GM21529 (cell line): ENCODE measurements around the gene LMO1.

Source experiments
- ATAC-seq: cut with Tn5 transposase; IDR thresholded peaks from one replicate; pipeline ENCODE4 v1.9.1; 2021; ENCODE audit not compliant: unreplicated experiment

The LMO1 gene

DNA sequence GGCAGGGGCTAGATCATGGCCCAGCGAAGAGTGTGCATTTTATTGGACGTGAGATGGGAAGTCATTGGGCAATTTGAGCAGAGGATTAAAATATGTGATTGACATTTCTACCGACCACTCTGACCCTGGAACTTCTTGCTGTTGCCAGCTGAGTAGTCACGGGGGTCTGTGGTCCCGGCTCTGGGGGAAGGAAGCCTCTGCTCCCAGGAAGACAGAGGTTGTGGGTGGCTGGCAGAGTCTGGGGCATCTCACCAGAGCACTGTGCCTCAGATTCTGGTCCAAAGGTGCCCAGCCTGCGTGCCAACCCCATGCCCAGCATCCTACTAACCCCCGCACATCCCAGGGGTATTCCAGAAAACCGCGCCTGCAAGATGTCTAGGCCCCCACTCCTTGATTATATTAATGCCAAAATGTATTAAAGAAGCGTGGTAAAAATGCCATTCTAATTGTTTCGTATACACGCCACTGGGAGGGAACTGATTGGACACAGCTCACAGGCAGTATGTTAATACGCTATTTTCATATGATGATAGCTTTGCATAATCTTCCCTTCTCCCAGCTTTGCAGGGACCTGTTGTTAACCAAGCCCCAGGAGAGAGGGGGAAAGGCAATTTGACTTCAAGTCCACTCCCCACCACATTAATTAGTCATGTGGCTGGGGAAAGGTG is 25.3 kb upstream of the LMO1 start:
- no peak for ATAC-seq

DNA sequence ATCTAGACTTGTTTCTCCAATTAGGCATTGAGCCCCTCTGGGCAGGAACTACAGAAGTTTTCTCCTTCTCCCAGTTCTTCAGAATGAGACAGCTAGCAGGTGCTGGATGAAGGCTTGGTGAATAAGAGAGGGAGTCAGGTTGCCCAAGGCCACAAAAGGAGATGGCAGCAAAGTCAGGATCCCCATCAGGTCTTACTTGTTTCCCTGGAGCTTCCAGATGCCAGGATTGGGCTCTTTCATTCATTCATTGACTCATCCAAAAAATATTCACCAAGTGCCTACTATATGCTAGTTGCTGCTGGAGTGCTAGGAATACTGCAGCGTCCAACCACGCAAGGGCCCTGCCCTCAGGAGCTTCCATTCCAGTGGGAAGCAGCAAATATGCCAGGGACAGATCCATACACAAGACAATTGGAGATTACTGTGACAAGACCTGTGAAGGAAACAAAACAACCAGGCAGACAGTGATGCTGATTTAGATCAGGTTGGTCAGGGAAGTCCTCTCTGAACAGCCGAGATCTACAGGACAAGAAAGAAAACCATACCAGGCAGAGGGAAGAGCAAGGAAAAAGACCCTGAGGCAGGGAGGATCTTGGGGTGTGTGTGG is 24.6 kb upstream of the LMO1 start:
- no peak for ATAC-seq

DNA sequence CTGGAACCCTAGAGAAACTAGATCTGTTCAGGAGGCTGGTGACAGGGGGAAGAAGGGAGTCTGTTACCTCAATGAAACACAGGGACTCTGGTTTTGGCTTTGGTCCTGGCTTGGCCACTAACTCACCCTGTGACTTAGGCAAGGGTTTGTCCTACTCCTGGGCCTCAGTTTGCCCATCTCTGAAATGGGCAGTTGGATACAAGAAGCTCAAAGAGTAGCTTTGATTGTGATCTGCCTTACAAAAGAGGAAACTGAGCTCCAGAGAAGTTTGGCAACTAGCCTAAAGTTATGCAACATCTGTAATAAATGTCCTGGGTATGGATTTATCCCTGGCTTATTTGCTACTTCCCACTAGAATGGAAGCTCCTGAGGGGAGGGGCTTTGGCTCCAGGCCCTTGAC is 24.0 kb upstream of the LMO1 start:
- no peak for ATAC-seq

DNA sequence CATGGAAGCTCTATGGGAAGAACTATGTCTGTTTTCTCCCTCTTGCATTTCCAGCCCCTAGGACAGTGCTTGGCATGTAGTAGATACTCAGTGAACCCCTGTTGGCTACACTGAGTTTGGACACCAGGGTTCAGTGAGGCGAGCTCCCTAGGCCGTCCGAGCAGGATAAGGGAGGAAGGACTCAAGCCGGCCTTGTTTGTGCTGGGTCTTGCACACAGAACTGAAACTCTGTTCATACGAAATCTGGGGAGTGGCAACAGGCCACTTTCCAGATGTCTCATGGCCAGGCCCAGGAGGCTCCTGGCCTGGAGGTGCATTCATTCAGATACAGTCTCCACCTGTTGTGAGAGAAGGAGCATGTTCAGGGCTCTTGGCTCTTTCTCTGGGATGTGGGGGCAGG is 23.6 kb upstream of the LMO1 start:
- ATAC-seq: no peak

DNA sequence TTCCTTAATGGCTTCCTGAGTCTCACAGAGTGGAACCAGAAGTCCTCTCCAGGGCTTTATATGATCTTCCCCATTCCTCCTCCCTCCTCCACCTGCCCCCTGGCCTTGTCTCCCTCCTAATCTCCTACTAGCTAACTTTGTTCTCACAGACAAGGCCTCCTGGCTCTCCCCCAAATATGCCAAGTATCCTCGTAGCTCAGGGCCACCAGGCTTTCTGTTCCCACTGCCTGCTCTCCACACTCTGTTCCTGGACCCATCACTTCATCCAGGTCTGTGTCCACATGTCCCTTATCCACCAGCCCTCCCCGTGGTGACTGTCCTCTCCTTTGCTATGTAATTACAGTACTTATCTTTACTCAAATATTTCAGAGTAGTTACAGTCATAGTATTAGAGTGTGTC is 23.2 kb upstream of the LMO1 start:
- ATAC-seq: no peak

DNA sequence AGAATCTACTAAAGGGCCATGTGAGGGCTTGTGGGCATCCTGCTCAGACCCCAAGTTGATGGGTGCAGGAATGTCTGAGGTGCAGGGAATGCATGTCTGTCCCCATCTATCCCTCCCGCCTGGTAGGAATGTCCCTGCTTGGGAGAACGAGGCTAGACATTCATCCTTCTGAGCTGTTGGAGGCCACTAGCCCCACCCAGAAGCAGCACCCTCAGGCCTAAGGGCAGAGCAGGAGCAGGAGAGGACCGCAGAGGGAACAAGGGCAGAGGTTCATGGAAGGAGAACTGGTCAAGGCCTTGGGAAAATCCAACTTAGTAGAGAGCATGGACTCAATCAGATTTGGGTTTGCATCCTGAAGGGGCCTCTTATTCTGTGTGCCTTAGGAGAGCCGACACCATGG is 22.1 kb upstream of the LMO1 start:
- no peak for ATAC-seq

DNA sequence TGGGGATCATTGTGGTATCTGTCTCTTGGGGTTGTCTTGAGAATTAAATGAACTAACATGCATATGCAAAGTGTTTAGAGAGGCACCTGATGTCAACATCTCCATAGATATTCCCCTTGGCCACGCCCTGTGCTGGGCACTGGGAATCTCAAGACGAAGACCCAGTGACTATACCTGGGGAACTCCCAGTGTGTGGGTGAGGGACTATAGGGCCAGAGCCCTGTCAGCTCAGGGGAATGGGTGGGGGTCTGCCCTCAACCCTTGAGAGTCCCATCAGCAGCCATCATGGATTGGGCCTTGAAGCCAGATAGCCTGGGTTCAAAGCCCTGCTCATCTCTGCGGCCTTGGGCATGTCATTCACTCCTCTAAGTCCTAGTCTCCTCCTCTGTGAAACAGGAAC is 21.6 kb upstream of the LMO1 start:
- no peak for ATAC-seq

DNA sequence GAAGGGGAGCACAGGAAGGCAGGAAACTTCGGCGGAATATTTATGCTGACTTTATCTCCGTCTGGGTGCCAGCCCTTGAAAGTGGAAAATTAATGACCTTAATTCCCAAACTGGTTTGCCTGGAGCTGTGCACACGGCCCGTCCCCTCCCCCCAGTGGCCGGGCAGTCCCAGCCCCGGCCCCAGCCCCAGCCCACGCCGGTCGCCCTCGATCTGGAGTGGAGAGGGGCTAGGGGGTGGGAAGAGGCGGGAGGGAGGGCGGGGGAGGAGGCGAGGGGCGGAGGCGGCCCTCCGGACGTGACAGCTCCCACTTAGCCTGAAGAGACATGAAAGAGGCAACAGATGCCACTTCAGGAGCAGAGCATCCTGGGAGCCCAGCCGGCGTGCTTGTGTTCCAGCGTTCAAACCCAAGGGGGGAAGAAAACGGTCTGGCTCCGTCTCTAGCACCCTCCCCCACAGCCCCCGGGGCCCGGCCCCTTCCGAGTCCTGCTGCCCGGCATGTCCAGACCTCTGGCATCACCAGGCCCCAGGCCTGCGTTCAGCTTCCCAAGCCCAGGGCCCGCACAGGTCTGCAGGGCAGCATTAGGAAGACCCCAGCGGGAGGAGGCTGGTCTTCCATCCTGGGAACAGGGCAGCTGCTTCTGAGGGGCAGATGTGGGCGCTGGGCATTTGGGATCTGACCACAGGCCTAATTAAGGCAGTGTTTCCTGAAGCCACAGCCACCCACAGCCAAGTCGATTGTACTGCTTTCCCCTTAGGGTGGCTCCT is 20.0 kb upstream of the LMO1 start:
- ATAC-seq: no peak

DNA sequence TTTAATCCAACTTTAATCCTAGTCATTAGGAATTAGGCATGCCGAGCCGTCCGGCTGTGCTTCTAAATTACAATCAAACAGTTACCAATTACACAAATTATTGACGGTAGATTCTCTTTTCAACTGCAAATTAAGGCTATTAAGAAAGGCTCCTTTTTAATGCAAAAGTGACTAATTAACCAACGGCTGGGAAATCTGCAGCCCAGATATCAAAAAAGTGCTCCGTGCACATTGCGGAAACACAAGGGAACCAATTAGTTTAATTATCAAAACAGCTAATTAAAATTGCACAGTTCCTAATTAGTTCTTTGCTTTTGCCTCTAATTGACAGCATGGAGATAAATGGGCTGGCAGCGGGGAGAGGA is 19.4 kb upstream of the LMO1 start:
- ATAC-seq: no peak

DNA sequence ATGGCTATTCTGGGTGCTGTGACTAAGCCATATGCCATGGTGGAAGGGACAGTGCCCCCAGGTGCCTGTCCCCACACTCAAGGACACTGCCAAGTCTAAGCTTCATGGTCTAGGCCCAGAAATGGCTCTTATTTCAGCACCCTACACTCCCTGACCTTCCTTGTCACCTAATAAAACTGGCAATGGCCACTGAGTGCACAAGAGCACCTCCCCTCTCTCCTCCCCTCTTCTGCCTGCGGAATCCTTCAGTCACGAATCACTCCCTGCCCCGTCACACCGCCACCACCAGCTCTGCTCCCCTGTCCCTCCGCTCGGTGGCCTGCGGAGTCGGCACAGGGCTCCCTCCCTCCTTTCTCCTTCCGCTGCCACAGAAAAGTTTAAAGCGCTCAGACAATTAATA is 19.0 kb upstream of the LMO1 start:
- no peak for ATAC-seq

DNA sequence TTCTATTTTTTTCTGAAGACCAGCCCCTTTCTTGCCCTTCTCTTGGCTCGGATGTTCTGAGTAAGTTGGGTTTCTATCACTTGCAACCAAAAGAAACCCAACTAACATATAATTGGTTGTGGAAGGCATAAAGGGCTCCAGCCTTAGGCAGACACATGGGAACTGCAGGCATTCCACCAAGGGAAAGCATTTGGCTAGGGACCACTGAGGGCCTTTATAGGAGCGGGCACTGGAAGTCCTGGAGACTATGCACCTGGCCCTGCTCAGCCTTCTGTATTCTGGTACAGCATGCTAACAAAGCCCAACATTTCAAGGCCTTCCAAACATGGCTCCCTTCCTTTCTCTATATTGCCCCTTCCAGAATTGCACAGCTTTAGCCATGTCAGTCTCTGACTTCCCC is 17.6 kb upstream of the LMO1 start:
- no peak for ATAC-seq

DNA sequence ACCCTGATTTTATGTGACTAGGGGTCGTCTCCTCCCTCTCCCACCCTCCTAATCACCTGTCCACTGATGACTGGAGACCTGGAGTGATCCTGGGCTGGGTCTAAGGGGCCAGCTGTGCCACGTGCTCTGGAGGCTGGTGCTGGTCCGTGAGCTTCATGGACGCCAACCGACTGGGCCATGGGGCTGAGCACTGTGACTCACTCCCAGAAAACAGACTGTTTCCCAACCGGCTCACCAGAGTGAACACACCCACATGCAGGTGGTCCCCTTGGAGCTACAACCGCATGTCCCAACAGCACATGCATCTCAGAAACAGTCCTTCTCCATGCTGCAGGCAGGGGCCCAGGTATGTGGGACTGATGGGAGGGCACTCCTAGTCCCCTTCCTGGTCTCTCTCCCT is 14.0 kb upstream of the LMO1 start:
- ATAC-seq: no peak

DNA sequence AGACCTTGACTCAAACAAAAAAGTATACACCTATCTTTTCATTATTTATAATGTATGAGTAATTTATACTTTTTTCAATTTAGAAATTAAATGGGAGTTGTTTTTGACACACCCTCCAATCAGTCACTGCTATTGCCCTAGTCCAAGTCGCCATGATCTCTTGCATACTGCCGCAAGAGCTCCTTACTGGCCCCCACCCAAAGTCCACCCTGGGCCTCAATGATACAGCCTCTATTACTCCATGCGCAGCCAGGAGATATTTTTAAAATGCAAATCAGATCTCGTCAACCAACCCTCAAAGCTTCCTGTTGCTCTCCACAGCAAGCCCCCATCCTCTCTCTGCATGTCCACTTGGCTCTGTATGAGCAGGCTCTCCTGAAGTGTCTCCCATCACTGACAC is 12.8 kb upstream of the LMO1 start:
- ATAC-seq: no peak

DNA sequence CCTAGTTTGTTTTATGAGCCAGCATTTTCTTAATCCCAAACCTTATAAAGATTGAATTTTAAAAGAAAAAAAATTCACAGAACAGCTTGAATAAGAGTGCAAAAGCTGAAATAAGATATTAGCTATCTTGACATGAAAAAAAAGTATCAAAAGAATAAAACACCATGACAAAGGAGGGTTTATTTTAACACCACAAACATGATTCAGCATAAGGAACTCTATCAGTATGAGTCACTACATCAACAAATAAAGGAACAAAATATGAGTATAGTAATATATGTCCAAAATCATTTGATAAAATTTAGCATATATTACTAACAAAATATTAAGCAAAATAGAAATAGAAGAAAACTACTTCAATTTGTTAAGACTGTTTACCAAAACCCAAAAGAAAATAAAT is 9.6 kb upstream of the LMO1 start:
- ATAC-seq: no peak

DNA sequence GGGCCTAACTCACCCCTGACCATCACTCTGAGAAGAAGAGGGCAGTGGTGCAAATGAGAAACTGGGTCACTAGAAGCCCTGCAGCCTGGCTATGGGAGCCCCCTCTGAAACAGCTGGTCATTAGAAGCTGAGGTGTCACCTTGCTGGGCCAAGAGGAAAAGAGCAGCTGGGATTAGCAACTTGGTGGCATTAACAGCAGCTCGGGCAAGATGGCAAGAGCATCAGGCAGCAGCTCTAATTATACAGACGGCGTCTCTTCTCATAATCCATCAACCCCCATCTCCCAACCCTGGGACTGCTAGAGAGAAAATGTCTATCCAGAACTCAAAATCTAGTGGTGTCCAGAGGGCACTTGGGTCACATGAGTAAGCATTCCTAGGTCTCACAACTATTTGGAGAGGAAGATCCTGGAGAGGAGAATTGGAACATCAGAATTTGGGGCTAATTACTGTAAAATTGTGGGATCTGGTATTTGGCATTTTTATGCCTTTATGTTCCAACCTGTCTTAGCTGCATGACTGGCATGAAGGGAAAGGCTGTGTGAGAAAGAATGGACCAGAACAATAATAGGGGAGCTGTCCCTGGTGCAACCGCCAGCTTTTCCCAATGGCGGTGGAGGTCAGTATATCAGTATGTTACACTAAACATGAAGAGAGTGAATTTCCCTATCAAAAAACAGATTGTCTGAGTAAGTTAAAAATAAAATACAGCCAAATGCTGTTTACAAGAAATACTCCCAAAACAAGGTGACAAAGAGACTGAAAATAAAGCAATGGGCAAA is 7.6 kb upstream of the LMO1 start:
- no peak for ATAC-seq

DNA sequence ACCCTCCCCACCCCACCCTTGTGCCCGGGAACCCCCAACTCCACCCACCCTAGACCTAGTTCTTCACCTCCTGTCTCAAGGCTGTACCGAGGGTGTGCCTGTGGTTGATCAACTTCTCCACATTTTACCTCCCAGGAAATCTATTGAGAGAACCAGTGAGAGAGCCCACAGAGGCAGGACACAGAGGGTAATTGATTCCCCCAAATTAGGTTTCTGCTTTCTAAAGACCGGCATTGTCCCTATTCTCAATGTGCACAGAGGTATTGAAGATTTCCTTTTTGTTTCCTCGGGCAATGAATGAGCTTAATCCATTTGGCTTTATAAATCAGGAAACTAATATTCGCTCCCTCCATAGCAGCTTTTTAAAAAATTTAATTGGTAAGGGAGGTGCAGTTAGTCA is 6.0 kb upstream of the LMO1 start:
- no peak for ATAC-seq

DNA sequence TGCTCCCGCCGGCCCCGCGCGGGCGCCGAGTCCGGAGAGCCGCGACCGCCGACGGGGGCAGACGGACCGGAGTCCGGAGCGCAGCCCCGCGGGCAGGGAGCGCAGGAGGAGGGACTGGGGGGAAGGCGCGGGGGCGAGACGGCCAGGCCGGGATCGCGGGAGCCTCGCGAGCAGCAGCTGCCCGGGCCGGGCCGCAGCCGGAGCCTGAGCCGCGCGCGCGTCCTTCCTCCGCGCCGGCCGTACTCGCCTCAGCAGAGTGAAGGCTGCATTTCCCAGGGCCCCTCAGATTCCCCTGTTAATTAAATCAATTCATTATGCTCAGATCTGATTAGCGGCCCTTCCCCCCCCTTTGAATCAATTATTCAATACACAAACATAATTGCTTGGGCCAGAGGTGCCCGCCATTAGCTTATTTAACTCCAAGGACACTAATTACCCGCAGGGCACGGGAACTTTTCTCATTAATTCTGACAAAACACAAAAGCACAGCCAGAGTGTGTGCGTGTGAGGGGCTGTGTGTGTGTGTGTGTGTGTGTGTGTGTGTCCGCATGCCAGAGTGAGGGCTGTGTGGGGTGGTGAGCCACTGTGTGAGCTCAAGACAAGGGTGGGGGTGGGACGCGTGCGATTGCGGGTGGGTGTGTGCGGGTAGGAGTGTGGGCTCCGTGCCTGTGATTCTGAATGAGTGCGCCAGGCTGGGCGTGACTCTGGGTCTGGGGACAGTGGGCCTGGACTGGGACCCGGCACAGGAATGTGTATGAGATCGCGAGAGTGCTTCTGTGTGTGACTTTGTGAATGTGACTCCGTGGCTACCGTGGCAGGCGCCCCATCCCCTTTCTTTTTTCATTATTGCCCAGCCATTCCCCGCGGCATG is 5.1 kb upstream of the LMO1 start:
- no peak for ATAC-seq

DNA sequence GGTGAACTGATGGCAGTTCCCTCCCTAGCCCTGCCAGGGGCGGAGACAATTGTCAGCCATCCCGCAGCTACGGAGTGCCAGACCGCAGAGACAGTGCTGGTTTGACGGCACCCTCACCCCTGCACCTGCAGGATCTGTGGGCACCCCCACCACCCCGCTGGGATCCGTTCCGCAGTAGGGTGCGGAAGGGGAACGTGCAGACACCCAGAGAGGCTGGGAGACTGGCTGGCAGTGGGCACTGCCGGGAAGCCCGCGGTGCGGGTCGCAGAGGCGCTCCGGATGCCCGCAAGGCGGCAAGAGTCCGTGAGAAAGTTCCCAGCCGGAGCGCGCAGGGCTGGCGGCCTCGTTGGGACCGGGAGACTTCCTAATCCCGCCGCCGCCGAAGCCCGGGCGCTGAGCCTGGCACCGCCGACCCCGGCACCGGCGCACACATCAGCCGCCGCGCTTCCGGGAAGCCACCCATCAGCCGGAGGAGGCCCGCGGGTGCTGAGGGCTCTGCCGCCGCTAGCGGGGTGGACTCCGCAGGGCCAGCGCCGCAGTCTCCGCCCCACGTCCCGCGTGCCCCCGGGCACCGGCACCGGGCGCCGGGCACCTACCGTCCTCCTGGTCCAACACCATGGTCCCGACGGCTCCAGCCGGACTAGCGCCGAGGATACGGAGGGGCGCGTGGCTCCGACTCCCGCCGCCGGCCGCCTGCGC is 4.3 kb upstream of the LMO1 start:
- no peak for ATAC-seq

DNA sequence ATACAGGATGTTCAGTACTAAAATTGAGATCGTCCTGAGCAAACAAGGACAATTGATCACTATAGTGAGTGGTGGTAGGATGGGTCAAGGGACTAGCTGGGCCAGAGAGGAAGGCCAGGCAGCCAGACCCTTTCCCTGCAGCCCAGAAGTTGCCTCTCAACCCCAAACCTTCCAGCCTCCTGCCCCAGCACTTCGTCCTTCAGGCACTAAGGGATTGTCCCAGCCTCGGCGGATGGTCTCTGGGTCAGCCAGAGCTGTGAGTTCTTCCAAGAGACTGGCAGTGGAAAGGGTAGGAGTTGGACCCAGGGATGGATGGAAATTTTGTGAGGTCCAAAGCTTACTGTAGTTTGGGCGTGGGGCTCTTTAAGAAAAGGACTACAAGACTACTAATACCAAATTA is 3.6 kb upstream of the LMO1 start:
- ATAC-seq: no peak
